GM23338 (cell line): Measurements from ENCODE around the gene APOM.

Experiments used
- ETS1 ChIP-seq: IDR thresholded peaks from 2 replicates; pipeline ENCODE4 v1.6.1; 2016; ENCODE audit warnings: antibody characterized with exemption
- EZH2 ChIP-seq: fragments of 200-600 bp; sonication (generic); IDR thresholded peaks from one replicate; pipeline ENCODE4 v1.8.0; 2017; ENCODE audit warnings: antibody characterized with exemption, mild to moderate bottlenecking, low read depth; ENCODE audit not compliant: unreplicated experiment
- EZH2phosphoT487 ChIP-seq: fragments of 200-600 bp; sonication (generic); IDR thresholded peaks from one replicate; pipeline ENCODE4 v1.8.1; 2018; ENCODE audit warnings: antibody characterized with exemption; ENCODE audit not compliant: unreplicated experiment
- POLR2AphosphoS5 ChIP-seq: IDR thresholded peaks from 2 replicates; pipeline ENCODE4 v1.6.1; 2016; ENCODE audit warnings: antibody characterized with exemption, low read depth
- REST ChIP-seq: IDR thresholded peaks from one replicate; pipeline ENCODE4 v1.6.1; 2018; ENCODE audit warnings: antibody characterized with exemption; ENCODE audit not compliant: unreplicated experiment
- TF ChIP-seq, protein P1 (sequence below), 2 experiments: fragments of 200-600 bp in 1 of 2; sonication (generic) in 1 of 2; conservative IDR thresholded peaks; 2 replicates each; pipeline versions ENCODE4 v1.5.1 to v1.6.1; 2016 to 2017; ENCODE audit warnings: antibody characterized with exemption in 2 of 2, low read depth in 2 of 2, mild to moderate bottlenecking in 2 of 2, moderate library complexity in 1 of 2

DNA sequence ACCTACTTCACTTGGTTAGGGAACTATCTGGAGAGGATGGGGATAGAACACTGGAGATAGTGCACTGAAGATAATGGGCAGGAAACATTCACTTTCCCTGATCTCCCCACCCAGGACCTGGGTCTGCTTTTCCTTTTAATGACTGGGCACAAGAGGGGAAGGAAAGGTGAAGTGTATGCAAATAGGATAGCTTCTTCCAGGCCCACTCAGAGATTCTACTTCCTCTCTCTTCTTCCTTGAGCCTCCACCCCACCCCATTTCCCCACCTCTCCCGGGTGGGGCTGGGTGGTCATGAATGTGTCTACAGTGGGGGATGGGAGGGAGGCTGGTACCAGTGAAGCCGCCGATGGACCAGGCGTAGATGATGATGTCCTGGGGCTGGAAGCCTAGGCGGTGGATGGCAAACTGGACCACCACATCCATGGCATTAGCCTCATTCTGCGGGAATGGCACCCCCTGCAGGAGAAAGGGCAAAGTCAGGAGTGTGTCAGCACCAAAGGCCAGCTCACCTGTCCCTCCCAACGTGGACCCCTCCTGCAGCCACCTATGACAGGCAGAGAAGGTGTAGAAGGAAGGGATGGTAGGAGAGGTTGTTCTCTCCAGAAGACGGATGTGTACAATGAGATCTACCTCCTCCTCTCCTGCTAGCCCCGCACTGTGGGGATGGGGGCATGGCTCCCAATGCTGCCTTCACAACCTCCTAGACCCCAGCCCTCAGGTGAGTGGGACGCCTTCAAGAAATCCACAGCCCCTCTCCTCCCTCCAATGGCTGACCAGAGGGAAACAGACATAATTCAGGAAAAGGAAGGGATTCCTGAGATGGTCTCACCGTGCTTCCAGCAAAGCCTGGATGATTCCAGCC, 33.8 kb downstream of the APOM start:
- no peak for TF ChIP-seq EZH2
- no peak for TF ChIP-seq POLR2AphosphoS5
- TF ChIP-seq, protein P1, sequence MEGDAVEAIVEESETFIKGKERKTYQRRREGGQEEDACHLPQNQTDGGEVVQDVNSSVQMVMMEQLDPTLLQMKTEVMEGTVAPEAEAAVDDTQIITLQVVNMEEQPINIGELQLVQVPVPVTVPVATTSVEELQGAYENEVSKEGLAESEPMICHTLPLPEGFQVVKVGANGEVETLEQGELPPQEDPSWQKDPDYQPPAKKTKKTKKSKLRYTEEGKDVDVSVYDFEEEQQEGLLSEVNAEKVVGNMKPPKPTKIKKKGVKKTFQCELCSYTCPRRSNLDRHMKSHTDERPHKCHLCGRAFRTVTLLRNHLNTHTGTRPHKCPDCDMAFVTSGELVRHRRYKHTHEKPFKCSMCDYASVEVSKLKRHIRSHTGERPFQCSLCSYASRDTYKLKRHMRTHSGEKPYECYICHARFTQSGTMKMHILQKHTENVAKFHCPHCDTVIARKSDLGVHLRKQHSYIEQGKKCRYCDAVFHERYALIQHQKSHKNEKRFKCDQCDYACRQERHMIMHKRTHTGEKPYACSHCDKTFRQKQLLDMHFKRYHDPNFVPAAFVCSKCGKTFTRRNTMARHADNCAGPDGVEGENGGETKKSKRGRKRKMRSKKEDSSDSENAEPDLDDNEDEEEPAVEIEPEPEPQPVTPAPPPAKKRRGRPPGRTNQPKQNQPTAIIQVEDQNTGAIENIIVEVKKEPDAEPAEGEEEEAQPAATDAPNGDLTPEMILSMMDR (conservative IDR thresholded peaks at IDR 0.05; ENCODE audit: low read depth in 2 of 2), result peak; percentile 69 to 80
- no peak for TF ChIP-seq REST
- TF ChIP-seq ETS1, result no peak
- TF ChIP-seq EZH2phosphoT487, result no peak
